ENCODE results near the gene CCBE1. TPM values are rescaled to one million over a fixed set of nuclear protein-coding genes. Genes with fewer than 3 reads are reported as not detected.

CCBE1 gene
- total and polyA plus RNA-seq, 2 of the 4 experiments (the other 2 are of a cell fraction), result 64.8 to 148 TPM

DNA sequence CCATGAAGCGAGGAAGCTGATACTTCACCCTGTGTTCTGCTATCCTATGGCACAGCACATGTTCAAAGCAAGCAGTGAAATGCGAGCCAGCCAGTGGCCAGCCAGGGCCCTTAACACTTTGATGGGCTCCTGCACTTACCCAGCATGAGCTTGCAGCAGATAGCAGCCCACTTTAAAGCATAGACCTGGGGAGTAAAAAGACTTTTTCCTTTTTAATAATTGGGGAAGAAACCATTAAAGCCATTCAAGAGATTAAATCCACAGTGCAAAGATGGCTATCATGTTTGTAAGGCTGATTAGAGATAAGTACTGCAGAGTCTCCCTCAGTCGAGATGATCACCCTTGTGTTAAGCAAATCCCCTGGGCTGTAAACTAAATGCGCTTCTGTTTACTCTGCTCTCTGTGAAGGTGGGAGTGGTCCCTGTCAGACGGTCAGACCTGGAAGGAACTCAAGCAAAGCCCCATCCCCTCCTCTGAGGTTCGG, 15.7 kb downstream of the CCBE1 start (continued):
- TF ChIP-seq MAFK (IDR thresholded peaks at IDR 0.05; ENCODE audit: low read depth, low read length), result no peak

DNA sequence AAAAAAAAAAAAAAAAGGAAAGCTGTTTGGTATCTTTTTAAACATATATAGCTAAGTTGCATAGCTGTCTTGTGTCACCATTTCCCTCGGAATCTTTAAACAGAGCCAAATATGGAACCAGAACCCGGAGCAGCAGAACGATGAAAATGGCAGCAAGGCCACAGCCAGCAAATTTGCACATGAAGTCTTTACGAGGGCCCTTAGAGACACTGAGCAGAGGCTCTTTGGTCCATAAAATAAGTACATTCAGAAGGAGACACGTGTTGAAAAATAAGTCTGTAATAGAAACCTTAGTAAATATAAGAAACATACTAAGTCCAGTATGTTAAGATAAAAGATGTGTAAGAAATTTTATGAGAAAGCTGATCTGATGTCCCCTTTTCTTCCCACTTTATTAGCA, 16.2 kb downstream of the CCBE1 start:
- intact Hi-C loops (cut with micrococcal nuclease) (no loop called here), dilution Hi-C loops (cut with HindIII; ENCODE audit: low sequenced_read_pairs, unreplicated experiment) (no loop called here), in situ Hi-C loops (cut with MboI; ENCODE audit: low sequenced_read_pairs) (no loop called here)
- no peak overlapping the region for H3K4me3 ChIP-seq (ENCODE audit: insufficient read depth, low read depth, low read length)
- peaks cover 3% of the 10 kb centered on the region; the same call in 1 of the 2 replicates for H4K20me1 ChIP-seq (ENCODE audit: insufficient read depth, low read length)
- H3K27me3 ChIP-seq (ENCODE audit: control insufficient read depth, insufficient read depth, low read length), result no peaks in the 10 kb centered on the region
- ChIA-PET POLR2A (ENCODE audit: unreplicated experiment) (interaction anchor here (0.5 kb wide), 1 partner anchor 221 kb away, joined by 3 read pairs; no protein-coding TSS in a partner anchor), CTCF (interaction anchor here (0.6 to 1.6 kb wide), 4 partner anchors 11 to 657 kb away, joined by 3 to 9 read pairs (median 5); partner anchors contain the start of gene CCBE1)
- H2AK5ac ChIP-seq (ENCODE audit: low read depth, low read length), result no peak overlapping the region
- no peak overlapping the region for H3K18ac ChIP-seq (ENCODE audit: low read depth, low read length)
- ATAC-seq (ENCODE audit: low read depth) (no peak), DNase-seq (no peak)
- H3K4me2 ChIP-seq (ENCODE audit: low read depth, low read length), result no peak overlapping the region
- peak overlapping the region; percentile 68; the same call in 1 of the 2 replicates for H3K23ac ChIP-seq (ENCODE audit: low read depth, low read length)
- WGBS, 2 experiments (ENCODE audit: extremely low coverage in 2 of 2, insufficient read length in 1 of 2), result no CpG with 5 or more reads among the region's 5 CpGs
- H3K79me1 ChIP-seq (ENCODE audit: low read depth in 1 of 2, low read length in 2 of 2), result peaks cover 53 to 57% of the 10 kb centered on the region in 2 experiments
- BruUV-seq (replicated peaks), result no TSS peak
- peak overlapping the region in 1 of 2 experiments; percentile 30; a peak in 1 of 4 replicates for H4K8ac ChIP-seq (ENCODE audit: low read depth in 2 of 2, low read length in 2 of 2)
- H3K4ac ChIP-seq (ENCODE audit: low read depth, low read length), result peak overlapping the region; percentile 45; the same call in 1 of the 2 replicates
- H2BK120ac ChIP-seq (ENCODE audit: low read depth, low read length), result peak overlapping the region; percentile 57
- no peak overlapping the region for H2AFZ ChIP-seq (replicated peaks; ENCODE audit: low read length, poor library complexity)
- no peak overlapping the region for H2BK5ac ChIP-seq (ENCODE audit: low read depth, low read length, poor library complexity, severe bottlenecking)
- H3K56ac ChIP-seq (ENCODE audit: extremely low read depth, insufficient read depth, low read length), result no peak overlapping the region
- H3K4me1 ChIP-seq (ENCODE audit: control insufficient read depth, insufficient read depth, low read length), result peaks cover 21% of the 10 kb centered on the region
- H4K5ac ChIP-seq (ENCODE audit: low read depth, low read length), result no peak overlapping the region; the same call in 1 of the 2 replicates
- no peaks in the 10 kb centered on the region for H3K36me3 ChIP-seq (ENCODE audit: control insufficient read depth, insufficient read depth, low read length)
- no peaks in the 10 kb centered on the region for H3K9me3 ChIP-seq (ENCODE audit: control insufficient read depth, insufficient read depth, low read length)
- no peak overlapping the region for H2AK9ac ChIP-seq (replicated peaks; ENCODE audit: low read depth, low read length, poor library complexity)
- H4K91ac ChIP-seq (ENCODE audit: insufficient read depth, low read depth, low read length), result peak overlapping the region; percentile 55
- H3K27ac ChIP-seq (ENCODE audit: insufficient read depth, low read length), result no peak overlapping the region
- H3K9ac ChIP-seq (ENCODE audit: low read depth, low read length), result no peak overlapping the region
- H2BK15ac ChIP-seq (ENCODE audit: low read depth, low read length), result no peak overlapping the region
- H3K14ac ChIP-seq (replicated peaks; ENCODE audit: low read depth, low read length), result peak overlapping the region; percentile 48; the same call in 1 of the 2 replicates
- H2BK20ac ChIP-seq (ENCODE audit: low read depth, low read length), result no peak overlapping the region
- peaks cover 12% of the 10 kb centered on the region for H3K9me1 ChIP-seq (ENCODE audit: insufficient read depth, low read length)
- TF ChIP-seq RAD21 (IDR thresholded peaks at IDR 0.05; ENCODE audit: low read length) (no peak), SMC3 (IDR thresholded peaks at IDR 0.05; ENCODE audit: low read depth, low read length) (no peak), CHD1 (IDR thresholded peaks at IDR 0.05; ENCODE audit: low read depth, low read length) (no peak), CEBPB (IDR thresholded peaks at IDR 0.05; ENCODE audit: low read depth, low read length) (no peak), MAZ (IDR thresholded peaks at IDR 0.05; ENCODE audit: borderline replicate concordance, low read depth, low read length) (no peak), NFE2L2 (IDR thresholded peaks at IDR 0.05; ENCODE audit: low read depth, low read length) (no peak), BHLHE40 (IDR thresholded peaks at IDR 0.05; ENCODE audit: low read depth, low read length) (no peak), RFX5 (IDR thresholded peaks at IDR 0.05; ENCODE audit: low read depth, low read length) (no peak), MAFK (IDR thresholded peaks at IDR 0.05; ENCODE audit: low read depth, low read length) (no peak), MXI1 (IDR thresholded peaks at IDR 0.05; ENCODE audit: borderline replicate concordance, low read depth, low read length) (no peak)
- TF ChIP-seq, protein P1, sequence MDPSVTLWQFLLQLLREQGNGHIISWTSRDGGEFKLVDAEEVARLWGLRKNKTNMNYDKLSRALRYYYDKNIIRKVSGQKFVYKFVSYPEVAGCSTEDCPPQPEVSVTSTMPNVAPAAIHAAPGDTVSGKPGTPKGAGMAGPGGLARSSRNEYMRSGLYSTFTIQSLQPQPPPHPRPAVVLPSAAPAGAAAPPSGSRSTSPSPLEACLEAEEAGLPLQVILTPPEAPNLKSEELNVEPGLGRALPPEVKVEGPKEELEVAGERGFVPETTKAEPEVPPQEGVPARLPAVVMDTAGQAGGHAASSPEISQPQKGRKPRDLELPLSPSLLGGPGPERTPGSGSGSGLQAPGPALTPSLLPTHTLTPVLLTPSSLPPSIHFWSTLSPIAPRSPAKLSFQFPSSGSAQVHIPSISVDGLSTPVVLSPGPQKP (IDR thresholded peaks at IDR 0.05; ENCODE audit: borderline replicate concordance, low read depth, low read length), result no peak
- TF ChIP-seq, protein P2, sequence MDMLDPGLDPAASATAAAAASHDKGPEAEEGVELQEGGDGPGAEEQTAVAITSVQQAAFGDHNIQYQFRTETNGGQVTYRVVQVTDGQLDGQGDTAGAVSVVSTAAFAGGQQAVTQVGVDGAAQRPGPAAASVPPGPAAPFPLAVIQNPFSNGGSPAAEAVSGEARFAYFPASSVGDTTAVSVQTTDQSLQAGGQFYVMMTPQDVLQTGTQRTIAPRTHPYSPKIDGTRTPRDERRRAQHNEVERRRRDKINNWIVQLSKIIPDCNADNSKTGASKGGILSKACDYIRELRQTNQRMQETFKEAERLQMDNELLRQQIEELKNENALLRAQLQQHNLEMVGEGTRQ (IDR thresholded peaks at IDR 0.05; ENCODE audit: low read depth, low read length), result no peak
- TF ChIP-seq, protein P3, sequence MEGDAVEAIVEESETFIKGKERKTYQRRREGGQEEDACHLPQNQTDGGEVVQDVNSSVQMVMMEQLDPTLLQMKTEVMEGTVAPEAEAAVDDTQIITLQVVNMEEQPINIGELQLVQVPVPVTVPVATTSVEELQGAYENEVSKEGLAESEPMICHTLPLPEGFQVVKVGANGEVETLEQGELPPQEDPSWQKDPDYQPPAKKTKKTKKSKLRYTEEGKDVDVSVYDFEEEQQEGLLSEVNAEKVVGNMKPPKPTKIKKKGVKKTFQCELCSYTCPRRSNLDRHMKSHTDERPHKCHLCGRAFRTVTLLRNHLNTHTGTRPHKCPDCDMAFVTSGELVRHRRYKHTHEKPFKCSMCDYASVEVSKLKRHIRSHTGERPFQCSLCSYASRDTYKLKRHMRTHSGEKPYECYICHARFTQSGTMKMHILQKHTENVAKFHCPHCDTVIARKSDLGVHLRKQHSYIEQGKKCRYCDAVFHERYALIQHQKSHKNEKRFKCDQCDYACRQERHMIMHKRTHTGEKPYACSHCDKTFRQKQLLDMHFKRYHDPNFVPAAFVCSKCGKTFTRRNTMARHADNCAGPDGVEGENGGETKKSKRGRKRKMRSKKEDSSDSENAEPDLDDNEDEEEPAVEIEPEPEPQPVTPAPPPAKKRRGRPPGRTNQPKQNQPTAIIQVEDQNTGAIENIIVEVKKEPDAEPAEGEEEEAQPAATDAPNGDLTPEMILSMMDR (conservative IDR thresholded peaks at IDR 0.05; ENCODE audit: low read depth, low read length), result no peak

Data from IMR-90 (cell line).